ENCODE results near the gene SIGLEC8. TPM values are rescaled to one million over a fixed set of nuclear protein-coding genes. Genes with fewer than 3 reads are reported as not detected.

Gene SIGLEC8
- total RNA-seq, 1 experiment from 2014 or later: not detected

GRCh38 chr19:51461723-51462161 lies 3.5 kb upstream of the SIGLEC8 start:
- H3K4me3 ChIP-seq (replicated peaks in 1 of 2; ENCODE audit: low read depth in 1 of 2, low read length in 2 of 2): no peak overlapping the region
- H2AFZ ChIP-seq (ENCODE audit: low read depth, low read length, poor library complexity, severe bottlenecking): no peak overlapping the region
- H3K4me2 ChIP-seq (ENCODE audit: low read length): no peak overlapping the region
- H3K9me3 ChIP-seq (ENCODE audit: control insufficient read depth in 1 of 2, insufficient read depth in 1 of 2, low read depth in 1 of 2, low read length in 2 of 2): no peaks in the 10 kb centered on the region
- ATAC-seq: no peak
- no peak overlapping the region for H3K9ac ChIP-seq (ENCODE audit: low read length)
- ChIA-PET RAD21 (ENCODE audit: low non-redundant PET in 1 of 2, low total read pairs in 2 of 2, uncharacterized antibody in 2 of 2, unreplicated experiment in 2 of 2) (no interaction called here), CTCF (interaction anchor here (1.3 kb wide), 1 partner anchor 11 kb away, joined by 6 read pairs; no protein-coding TSS in a partner anchor), POLR2A (no interaction called here)
- no peaks in the 10 kb centered on the region for H3K9me2 ChIP-seq (ENCODE audit: insufficient read depth)
- peaks cover 12% of the 10 kb centered on the region; the same call in 1 of the 2 replicates for H3K27me3 ChIP-seq (ENCODE audit: insufficient read depth, low read length)
- H3K36me3 ChIP-seq (ENCODE audit: control insufficient read depth in 1 of 2, insufficient read depth in 2 of 2, low read length in 2 of 2): no peaks in the 10 kb centered on the region
- TF ChIP-seq SIN3A (IDR thresholded peaks at IDR 0.05; ENCODE audit: low read depth) (no peak), TCF7L2 (IDR thresholded peaks at IDR 0.05; ENCODE audit: borderline replicate concordance, extremely low read depth, insufficient read depth, insufficient read length) (no peak), ZFX (IDR thresholded peaks at IDR 0.05) (no peak), JUND (IDR thresholded peaks at IDR 0.05) (no peak), YY1 (IDR thresholded peaks at IDR 0.05; ENCODE audit: extremely low read depth, insufficient replicate concordance, low read depth, low read length) (no peak), ELF1 (IDR thresholded peaks at IDR 0.05; ENCODE audit: borderline replicate concordance, low read depth) (no peak), POLR2AphosphoS5 (IDR thresholded peaks at IDR 0.05; ENCODE audit: low read depth, low read length) (no peak), RAD21 (IDR thresholded peaks at IDR 0.05; ENCODE audit: low read depth) (no peak), ZNF274 (IDR thresholded peaks at IDR 0.05; ENCODE audit: low read depth, low read length) (no peak), ZBTB33 (IDR thresholded peaks at IDR 0.05; ENCODE audit: extremely low read depth, insufficient replicate concordance, low read length) (no peak), EZH2 (IDR thresholded peaks at IDR 0.05) (no peak), SP1 (IDR thresholded peaks at IDR 0.05; ENCODE audit: low read depth) (no peak), FOSL1 (IDR thresholded peaks at IDR 0.05; ENCODE audit: low read depth) (no peak), EGR1 (IDR thresholded peaks at IDR 0.05; ENCODE audit: low read depth) (no peak), CBX3 (IDR thresholded peaks at IDR 0.05; ENCODE audit: low read depth) (no peak), POLR2A (IDR thresholded peaks at IDR 0.05; ENCODE audit: borderline replicate concordance, extremely low read depth, insufficient read depth, insufficient read length) (no peak), SRF (IDR thresholded peaks at IDR 0.05; ENCODE audit: low read depth) (no peak)
- TF ChIP-seq, protein P1, sequence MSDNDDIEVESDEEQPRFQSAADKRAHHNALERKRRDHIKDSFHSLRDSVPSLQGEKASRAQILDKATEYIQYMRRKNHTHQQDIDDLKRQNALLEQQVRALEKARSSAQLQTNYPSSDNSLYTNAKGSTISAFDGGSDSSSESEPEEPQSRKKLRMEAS (IDR thresholded peaks at IDR 0.05): no peak
- TF ChIP-seq, protein P2, sequence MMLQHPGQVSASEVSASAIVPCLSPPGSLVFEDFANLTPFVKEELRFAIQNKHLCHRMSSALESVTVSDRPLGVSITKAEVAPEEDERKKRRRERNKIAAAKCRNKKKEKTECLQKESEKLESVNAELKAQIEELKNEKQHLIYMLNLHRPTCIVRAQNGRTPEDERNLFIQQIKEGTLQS (IDR thresholded peaks at IDR 0.05): no peak
- TF ChIP-seq, protein P3, sequence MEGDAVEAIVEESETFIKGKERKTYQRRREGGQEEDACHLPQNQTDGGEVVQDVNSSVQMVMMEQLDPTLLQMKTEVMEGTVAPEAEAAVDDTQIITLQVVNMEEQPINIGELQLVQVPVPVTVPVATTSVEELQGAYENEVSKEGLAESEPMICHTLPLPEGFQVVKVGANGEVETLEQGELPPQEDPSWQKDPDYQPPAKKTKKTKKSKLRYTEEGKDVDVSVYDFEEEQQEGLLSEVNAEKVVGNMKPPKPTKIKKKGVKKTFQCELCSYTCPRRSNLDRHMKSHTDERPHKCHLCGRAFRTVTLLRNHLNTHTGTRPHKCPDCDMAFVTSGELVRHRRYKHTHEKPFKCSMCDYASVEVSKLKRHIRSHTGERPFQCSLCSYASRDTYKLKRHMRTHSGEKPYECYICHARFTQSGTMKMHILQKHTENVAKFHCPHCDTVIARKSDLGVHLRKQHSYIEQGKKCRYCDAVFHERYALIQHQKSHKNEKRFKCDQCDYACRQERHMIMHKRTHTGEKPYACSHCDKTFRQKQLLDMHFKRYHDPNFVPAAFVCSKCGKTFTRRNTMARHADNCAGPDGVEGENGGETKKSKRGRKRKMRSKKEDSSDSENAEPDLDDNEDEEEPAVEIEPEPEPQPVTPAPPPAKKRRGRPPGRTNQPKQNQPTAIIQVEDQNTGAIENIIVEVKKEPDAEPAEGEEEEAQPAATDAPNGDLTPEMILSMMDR (IDR thresholded peaks at IDR 0.05 in 2 of 3, conservative IDR thresholded peaks at IDR 0.05 in 1 of 3; ENCODE audit: borderline replicate concordance in 1 of 3, insufficient read depth in 1 of 3, low read depth in 2 of 3, low read length in 2 of 3): no peak
- H4K20me1 ChIP-seq (ENCODE audit: insufficient read depth): no peaks in the 10 kb centered on the region
- no TSS peak for BruUV-seq (replicated peaks)
- intact Hi-C loops (cut with micrococcal nuclease): no loop called here
- H3K4me1 ChIP-seq (ENCODE audit: control insufficient read depth in 1 of 2, insufficient read depth in 2 of 2, low read length in 2 of 2): no peaks in the 10 kb centered on the region
- no peak overlapping the region for H3K27ac ChIP-seq (ENCODE audit: low read depth, low read length)
- no peaks in the 10 kb centered on the region for H3K79me2 ChIP-seq (ENCODE audit: insufficient read depth, low read length)
- no peak for DNase-seq (ENCODE audit: low read depth, low spot score)
